Right lobe of liver (tissue), 4 donors: ENCODE measurements around the gene SMIM22.

Source experiments
- CTCF ChIP-seq, 4 donors: fragments of 200-600 bp in 3 of 4; fragments of 450-650 bp in 1 of 4; IDR thresholded peaks; one replicate each; pipeline versions ENCODE4 v1.5.1 to v1.8.0; 2016 to 2022; ENCODE audit warnings: antibody characterized with exemption in 4 of 4, mild to moderate bottlenecking in 2 of 4
- POLR2A ChIP-seq: fragments of 450-650 bp; IDR thresholded peaks from one replicate; pipeline ENCODE4 v1.6.1; 2017; ENCODE audit warnings: antibody characterized with exemption, mild to moderate bottlenecking
- donor health status: DM: no; HTN: no; CAD: no.
- donor health status: DM: no; HTN: no; CAD: no.
- donor health status: DM: no; HTN: yes; CAD: no.

DNA sequence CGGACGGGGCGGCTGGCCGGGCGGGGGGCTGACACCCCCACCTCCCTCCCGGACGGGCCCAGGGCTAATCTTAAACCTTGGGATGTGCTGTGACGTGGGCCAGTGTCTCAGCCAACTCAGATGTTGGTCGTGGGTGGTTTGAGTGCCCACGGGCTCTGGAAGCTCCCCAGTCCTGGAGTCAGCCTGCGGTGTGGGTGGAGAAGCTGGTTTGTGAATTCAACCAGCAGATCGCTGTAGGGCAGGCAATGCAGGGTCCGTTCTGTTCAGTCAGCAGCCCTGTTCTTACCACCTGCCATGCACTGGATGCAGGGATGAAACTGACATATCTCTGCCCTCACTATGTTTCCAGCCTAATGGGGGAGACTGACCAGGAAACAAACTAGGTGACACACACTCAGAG lies 20.2 kb upstream of the SMIM22 start:
- TF ChIP-seq CTCF (IDR thresholded peaks at IDR 0.05) (no peak), POLR2A (no peak)
